SK-N-SH treated with all-trans-retinoic acid at 6 μM for 48 hours (cell line): ENCODE data around the gene REV3L.

Source experiments
- ATAC-seq: fragments of 200-7000 bp; cut with Tn5 transposase; 3 replicates; pipeline ENCODE4 v1.9.1; 2020; ENCODE audit warnings: mild to moderate bottlenecking, moderate library complexity
- ARNTL ChIP-seq: fragments of 450-650 bp; formaldehyde crosslinking; IDR thresholded peaks from 2 replicates; pipeline ENCODE4 v1.5.0; 2020; ENCODE audit warnings: low read depth, mild to moderate bottlenecking, moderate library complexity, borderline replicate concordance
- BACH2 ChIP-seq: fragments of 250-450 bp; sonication (Bioruptor Pico); IDR thresholded peaks from 2 replicates; pipeline ENCODE4 v1.9.0; 2021; ENCODE audit warnings: mild to moderate bottlenecking, borderline replicate concordance
- CSDC2 ChIP-seq: fragments of 250-450 bp; sonication (Bioruptor Pico); IDR thresholded peaks from 2 replicates; pipeline ENCODE4 v1.5.0; 2020; ENCODE audit warnings: mild to moderate bottlenecking, moderate library complexity
- ESRRG ChIP-seq: fragments of 250-450 bp; sonication (Bioruptor Pico); IDR thresholded peaks from 2 replicates; pipeline ENCODE4 v1.6.1; 2021; ENCODE audit warnings: mild to moderate bottlenecking
- GLIS3 ChIP-seq: fragments of 250-450 bp; sonication (Bioruptor Pico); IDR thresholded peaks from 2 replicates; pipeline ENCODE4 v1.5.0; 2020; ENCODE audit warnings: mild to moderate bottlenecking, moderate library complexity
- ISL1 ChIP-seq: fragments of 250-450 bp; sonication (Bioruptor Pico); IDR thresholded peaks from 2 replicates; pipeline ENCODE4 v2.1.2; 2022; ENCODE audit warnings: mild to moderate bottlenecking, moderate library complexity
- OSR1 ChIP-seq: fragments of 250-450 bp; sonication (Bioruptor Pico); IDR thresholded peaks from 2 replicates; pipeline ENCODE4 v1.8.0; 2022; ENCODE audit warnings: moderate library complexity, mild to moderate bottlenecking, inconsistent platforms
- PPARA ChIP-seq: fragments of 250-450 bp; sonication (Bioruptor Pico); IDR thresholded peaks from 2 replicates; pipeline ENCODE4 v1.5.0; 2020; ENCODE audit warnings: mild to moderate bottlenecking, borderline replicate concordance
- RARB ChIP-seq: fragments of 250-450 bp; sonication (Bioruptor Pico); IDR thresholded peaks from 2 replicates; pipeline ENCODE4 v1.8.0; 2021; ENCODE audit warnings: mild to moderate bottlenecking, moderate library complexity
- SNAI2 ChIP-seq: fragments of 250-450 bp; sonication (Bioruptor Pico); IDR thresholded peaks from 2 replicates; pipeline ENCODE4 v1.5.0; 2020; ENCODE audit warnings: mild to moderate bottlenecking, moderate library complexity
- TCF4 ChIP-seq: fragments of 250-450 bp; sonication (Bioruptor Pico); IDR thresholded peaks from 2 replicates; pipeline ENCODE4 v1.8.0; 2021; ENCODE audit warnings: mild to moderate bottlenecking, moderate library complexity, borderline replicate concordance
- TOX ChIP-seq: fragments of 250-450 bp; sonication (Bioruptor Pico); IDR thresholded peaks from 2 replicates; pipeline ENCODE4 v1.8.0; 2021; ENCODE audit warnings: mild to moderate bottlenecking, moderate library complexity, borderline replicate concordance
- ZC3H10 ChIP-seq: fragments of 250-450 bp; sonication (Bioruptor Pico); IDR thresholded peaks from 2 replicates; pipeline ENCODE4 v1.5.1; 2021; ENCODE audit warnings: mild to moderate bottlenecking, moderate library complexity
- ZFP3 ChIP-seq: fragments of 250-450 bp; sonication (Bioruptor Pico); IDR thresholded peaks from 2 replicates; pipeline ENCODE4 v1.5.0; 2020; ENCODE audit warnings: mild to moderate bottlenecking, moderate library complexity
- ZFP30 ChIP-seq: fragments of 450-650 bp; formaldehyde crosslinking; IDR thresholded peaks from 2 replicates; pipeline ENCODE4 v1.5.0; 2022; ENCODE audit warnings: mild to moderate bottlenecking, moderate library complexity
- ZNF70 ChIP-seq: fragments of 450-650 bp; formaldehyde crosslinking; IDR thresholded peaks from 2 replicates; pipeline ENCODE4 v1.5.0; 2020; ENCODE audit warnings: mild to moderate bottlenecking, moderate library complexity
- ZNF8 ChIP-seq: fragments of 450-650 bp; formaldehyde crosslinking; IDR thresholded peaks from 2 replicates; pipeline ENCODE4 v1.5.0; 2020; ENCODE audit warnings: mild to moderate bottlenecking, moderate library complexity
- TF ChIP-seq, protein P1 (sequence below): fragments of 250-450 bp; sonication (Bioruptor Pico); IDR thresholded peaks from 2 replicates; pipeline ENCODE4 v1.5.1; 2021; ENCODE audit warnings: mild to moderate bottlenecking, moderate library complexity
- TF ChIP-seq, protein P2 (sequence below): fragments of 250-450 bp; sonication (Bioruptor Pico); IDR thresholded peaks from 2 replicates; pipeline ENCODE4 v1.5.1; 2020; ENCODE audit warnings: low read depth, mild to moderate bottlenecking, moderate library complexity
- TF ChIP-seq, protein P3 (sequence below): fragments of 250-450 bp; sonication (Bioruptor Pico); IDR thresholded peaks from 2 replicates; pipeline ENCODE4 v1.5.0; 2020; ENCODE audit warnings: mild to moderate bottlenecking, moderate library complexity
- TF ChIP-seq, protein P4 (sequence below): fragments of 250-450 bp; sonication (Bioruptor Pico); IDR thresholded peaks from 2 replicates; pipeline ENCODE4 v1.8.0; 2020; ENCODE audit warnings: mild to moderate bottlenecking, moderate library complexity, borderline replicate concordance
- TF ChIP-seq, protein P5 (sequence below): fragments of 250-450 bp; sonication (Bioruptor Pico); IDR thresholded peaks from 2 replicates; pipeline ENCODE4 v1.8.0; 2021; ENCODE audit warnings: low read depth, mild to moderate bottlenecking, moderate library complexity, borderline replicate concordance

Gene REV3L

DNA sequence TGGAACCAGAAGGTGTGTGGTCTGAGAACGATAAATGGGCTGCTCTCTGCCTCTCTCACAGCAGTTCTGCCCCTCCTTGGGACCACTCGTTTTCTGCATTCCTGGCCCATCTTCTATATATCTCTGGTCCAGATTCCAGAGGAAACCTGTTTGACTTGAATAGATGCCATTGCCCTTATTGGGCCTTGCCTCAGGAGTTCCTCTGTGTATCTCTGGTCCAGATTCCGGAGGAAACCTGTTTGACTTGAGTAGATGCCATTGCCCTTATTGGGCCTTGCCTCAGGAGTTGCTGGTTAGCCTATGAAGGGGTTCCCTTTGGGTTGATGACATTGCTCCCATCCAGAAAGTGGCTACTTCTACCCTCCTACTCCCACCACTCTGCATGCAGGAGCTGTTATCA, 206.3 kb downstream of the REV3L start:
- no peak for ATAC-seq

DNA sequence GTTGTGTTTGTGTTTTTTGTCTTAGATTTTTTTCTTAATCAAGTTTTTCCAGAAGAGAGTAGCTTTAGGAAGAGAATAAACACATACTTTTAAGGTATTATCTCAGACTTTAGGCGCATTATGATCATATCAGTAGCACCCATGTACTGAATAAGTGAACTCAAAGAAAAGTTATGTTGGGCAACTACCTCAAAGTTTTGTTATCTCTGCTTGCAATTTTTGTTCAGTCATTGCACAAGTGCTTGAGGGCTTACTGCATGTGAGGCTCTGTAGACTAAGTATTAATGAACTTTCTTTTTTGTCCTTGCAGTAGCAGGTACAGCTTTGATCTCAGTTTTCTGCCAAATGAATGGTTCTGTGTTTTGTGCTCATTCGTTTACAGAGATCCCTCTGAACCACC, 206.7 kb downstream of the REV3L start:
- TF ChIP-seq OSR1 (CRISPR knock-in tag) (no peak), GLIS3 (CRISPR knock-in tag) (no peak), ISL1 (CRISPR knock-in tag) (no peak), PPARA (CRISPR knock-in tag) (no peak), ZFP30 (CRISPR knock-in tag) (no peak), BACH2 (CRISPR knock-in tag) (no peak), ZNF70 (no peak), SNAI2 (CRISPR knock-in tag) (no peak), ZNF8 (CRISPR knock-in tag) (no peak), ZC3H10 (CRISPR knock-in tag) (no peak), TOX (no peak), ARNTL (CRISPR knock-in tag) (no peak)
- TF ChIP-seq, protein P1, sequence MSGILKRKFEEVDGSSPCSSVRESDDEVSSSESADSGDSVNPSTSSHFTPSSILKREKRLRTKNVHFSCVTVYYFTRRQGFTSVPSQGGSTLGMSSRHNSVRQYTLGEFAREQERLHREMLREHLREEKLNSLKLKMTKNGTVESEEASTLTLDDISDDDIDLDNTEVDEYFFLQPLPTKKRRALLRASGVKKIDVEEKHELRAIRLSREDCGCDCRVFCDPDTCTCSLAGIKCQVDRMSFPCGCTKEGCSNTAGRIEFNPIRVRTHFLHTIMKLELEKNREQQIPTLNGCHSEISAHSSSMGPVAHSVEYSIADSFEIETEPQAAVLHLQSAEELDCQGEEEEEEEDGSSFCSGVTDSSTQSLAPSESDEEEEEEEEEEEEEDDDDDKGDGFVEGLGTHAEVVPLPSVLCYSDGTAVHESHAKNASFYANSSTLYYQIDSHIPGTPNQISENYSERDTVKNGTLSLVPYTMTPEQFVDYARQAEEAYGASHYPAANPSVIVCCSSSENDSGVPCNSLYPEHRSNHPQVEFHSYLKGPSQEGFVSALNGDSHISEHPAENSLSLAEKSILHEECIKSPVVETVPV, result no peak
- TF ChIP-seq, protein P2, sequence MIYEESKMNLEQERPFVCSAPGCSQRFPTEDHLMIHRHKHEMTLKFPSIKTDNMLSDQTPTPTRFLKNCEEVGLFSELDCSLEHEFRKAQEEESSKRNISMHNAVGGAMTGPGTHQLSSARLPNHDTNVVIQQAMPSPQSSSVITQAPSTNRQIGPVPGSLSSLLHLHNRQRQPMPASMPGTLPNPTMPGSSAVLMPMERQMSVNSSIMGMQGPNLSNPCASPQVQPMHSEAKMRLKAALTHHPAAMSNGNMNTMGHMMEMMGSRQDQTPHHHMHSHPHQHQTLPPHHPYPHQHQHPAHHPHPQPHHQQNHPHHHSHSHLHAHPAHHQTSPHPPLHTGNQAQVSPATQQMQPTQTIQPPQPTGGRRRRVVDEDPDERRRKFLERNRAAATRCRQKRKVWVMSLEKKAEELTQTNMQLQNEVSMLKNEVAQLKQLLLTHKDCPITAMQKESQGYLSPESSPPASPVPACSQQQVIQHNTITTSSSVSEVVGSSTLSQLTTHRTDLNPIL (CRISPR knock-in tag), result no peak
- TF ChIP-seq, protein P3, sequence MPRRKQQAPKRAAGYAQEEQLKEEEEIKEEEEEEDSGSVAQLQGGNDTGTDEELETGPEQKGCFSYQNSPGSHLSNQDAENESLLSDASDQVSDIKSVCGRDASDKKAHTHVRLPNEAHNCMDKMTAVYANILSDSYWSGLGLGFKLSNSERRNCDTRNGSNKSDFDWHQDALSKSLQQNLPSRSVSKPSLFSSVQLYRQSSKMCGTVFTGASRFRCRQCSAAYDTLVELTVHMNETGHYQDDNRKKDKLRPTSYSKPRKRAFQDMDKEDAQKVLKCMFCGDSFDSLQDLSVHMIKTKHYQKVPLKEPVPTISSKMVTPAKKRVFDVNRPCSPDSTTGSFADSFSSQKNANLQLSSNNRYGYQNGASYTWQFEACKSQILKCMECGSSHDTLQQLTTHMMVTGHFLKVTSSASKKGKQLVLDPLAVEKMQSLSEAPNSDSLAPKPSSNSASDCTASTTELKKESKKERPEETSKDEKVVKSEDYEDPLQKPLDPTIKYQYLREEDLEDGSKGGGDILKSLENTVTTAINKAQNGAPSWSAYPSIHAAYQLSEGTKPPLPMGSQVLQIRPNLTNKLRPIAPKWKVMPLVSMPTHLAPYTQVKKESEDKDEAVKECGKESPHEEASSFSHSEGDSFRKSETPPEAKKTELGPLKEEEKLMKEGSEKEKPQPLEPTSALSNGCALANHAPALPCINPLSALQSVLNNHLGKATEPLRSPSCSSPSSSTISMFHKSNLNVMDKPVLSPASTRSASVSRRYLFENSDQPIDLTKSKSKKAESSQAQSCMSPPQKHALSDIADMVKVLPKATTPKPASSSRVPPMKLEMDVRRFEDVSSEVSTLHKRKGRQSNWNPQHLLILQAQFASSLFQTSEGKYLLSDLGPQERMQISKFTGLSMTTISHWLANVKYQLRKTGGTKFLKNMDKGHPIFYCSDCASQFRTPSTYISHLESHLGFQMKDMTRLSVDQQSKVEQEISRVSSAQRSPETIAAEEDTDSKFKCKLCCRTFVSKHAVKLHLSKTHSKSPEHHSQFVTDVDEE (CRISPR knock-in tag), result no peak
- TF ChIP-seq, protein P4, sequence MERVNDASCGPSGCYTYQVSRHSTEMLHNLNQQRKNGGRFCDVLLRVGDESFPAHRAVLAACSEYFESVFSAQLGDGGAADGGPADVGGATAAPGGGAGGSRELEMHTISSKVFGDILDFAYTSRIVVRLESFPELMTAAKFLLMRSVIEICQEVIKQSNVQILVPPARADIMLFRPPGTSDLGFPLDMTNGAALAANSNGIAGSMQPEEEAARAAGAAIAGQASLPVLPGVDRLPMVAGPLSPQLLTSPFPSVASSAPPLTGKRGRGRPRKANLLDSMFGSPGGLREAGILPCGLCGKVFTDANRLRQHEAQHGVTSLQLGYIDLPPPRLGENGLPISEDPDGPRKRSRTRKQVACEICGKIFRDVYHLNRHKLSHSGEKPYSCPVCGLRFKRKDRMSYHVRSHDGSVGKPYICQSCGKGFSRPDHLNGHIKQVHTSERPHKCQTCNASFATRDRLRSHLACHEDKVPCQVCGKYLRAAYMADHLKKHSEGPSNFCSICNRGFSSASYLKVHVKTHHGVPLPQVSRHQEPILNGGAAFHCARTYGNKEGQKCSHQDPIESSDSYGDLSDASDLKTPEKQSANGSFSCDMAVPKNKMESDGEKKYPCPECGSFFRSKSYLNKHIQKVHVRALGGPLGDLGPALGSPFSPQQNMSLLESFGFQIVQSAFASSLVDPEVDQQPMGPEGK (CRISPR knock-in tag), result no peak
- ATAC-seq, result no peak

More for the DNA sequence above, 206.3 kb downstream of the REV3L start:
- TF ChIP-seq CSDC2 (no peak), ZFP3 (CRISPR knock-in tag) (no peak), ISL1 (CRISPR knock-in tag) (no peak), OSR1 (CRISPR knock-in tag) (no peak), ZC3H10 (CRISPR knock-in tag) (no peak), ZFP30 (CRISPR knock-in tag) (no peak), GLIS3 (CRISPR knock-in tag) (no peak), ARNTL (CRISPR knock-in tag) (no peak), ESRRG (CRISPR knock-in tag) (no peak), PPARA (CRISPR knock-in tag) (no peak), SNAI2 (CRISPR knock-in tag) (no peak), RARB (CRISPR knock-in tag) (no peak), TOX (no peak), ZNF8 (CRISPR knock-in tag) (no peak), TCF4 (CRISPR knock-in tag) (no peak)
- TF ChIP-seq, protein P2 (CRISPR knock-in tag), result no peak
- TF ChIP-seq, protein P5, sequence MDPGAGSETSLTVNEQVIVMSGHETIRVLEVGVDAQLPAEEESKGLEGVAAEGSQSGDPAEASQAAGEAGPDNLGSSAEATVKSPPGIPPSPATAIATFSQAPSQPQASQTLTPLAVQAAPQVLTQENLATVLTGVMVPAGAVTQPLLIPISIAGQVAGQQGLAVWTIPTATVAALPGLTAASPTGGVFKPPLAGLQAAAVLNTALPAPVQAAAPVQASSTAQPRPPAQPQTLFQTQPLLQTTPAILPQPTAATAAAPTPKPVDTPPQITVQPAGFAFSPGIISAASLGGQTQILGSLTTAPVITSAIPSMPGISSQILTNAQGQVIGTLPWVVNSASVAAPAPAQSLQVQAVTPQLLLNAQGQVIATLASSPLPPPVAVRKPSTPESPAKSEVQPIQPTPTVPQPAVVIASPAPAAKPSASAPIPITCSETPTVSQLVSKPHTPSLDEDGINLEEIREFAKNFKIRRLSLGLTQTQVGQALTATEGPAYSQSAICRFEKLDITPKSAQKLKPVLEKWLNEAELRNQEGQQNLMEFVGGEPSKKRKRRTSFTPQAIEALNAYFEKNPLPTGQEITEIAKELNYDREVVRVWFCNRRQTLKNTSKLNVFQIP (CRISPR knock-in tag), result no peak
- TF ChIP-seq, protein P1, result no peak
